22Rv1 (cell line): ENCODE measurements around the gene SLC17A5.

Experiments
- CTCF ChIP-seq: fragments of 450-650 bp; IDR thresholded peaks from 2 replicates; pipeline ENCODE4 v1.5.1; 2017; ENCODE audit warnings: mild to moderate bottlenecking
- ZFX ChIP-seq: fragments of 450-650 bp; IDR thresholded peaks from 2 replicates; pipeline ENCODE4 v1.6.1; 2017; ENCODE audit warnings: antibody characterized with exemption, borderline replicate concordance

DNA sequence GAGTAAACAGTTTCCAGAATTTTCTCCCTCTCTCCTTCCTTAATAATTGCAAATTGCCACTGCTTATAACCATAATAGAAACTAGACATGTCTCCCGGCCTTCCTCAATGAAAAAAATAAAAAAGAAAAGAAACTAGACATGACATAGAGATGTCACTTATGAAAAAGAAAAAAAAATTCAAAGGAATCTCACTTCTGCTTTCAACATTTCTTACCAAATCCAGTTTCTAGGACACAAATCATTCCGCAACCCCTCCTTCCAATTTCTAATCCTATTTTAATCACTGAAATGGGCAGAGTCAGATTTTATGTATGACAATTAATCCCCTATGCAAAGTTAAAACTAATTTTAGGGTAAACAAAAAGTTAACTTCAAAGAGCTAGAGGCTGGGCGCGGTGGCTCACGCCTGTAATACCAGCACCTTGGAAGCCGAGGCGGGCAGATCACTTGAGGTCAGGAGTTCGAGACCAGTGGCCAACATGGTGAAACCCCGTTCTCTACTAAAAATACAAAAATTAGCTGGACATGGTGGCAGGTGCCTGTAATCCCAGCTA is 92.9 kb downstream of the SLC17A5 start:
- no peak for TF ChIP-seq CTCF
- no peak for TF ChIP-seq ZFX
